NCI-H1105 treated with DMSO at 0.1 percent for 48 hours (cell line): ENCODE data around the gene KDM8.
"Not testable (repeated sequence)": the region's sequence is repeated elsewhere in the genome, so short reads cannot be mapped to it uniquely, and the experiment has no call there.

Experiments used
- DNase-seq: peaks from one replicate; lab custom pipeline; 2025; lab: John Stamatoyannopoulos, UW

Gene KDM8

DNA sequence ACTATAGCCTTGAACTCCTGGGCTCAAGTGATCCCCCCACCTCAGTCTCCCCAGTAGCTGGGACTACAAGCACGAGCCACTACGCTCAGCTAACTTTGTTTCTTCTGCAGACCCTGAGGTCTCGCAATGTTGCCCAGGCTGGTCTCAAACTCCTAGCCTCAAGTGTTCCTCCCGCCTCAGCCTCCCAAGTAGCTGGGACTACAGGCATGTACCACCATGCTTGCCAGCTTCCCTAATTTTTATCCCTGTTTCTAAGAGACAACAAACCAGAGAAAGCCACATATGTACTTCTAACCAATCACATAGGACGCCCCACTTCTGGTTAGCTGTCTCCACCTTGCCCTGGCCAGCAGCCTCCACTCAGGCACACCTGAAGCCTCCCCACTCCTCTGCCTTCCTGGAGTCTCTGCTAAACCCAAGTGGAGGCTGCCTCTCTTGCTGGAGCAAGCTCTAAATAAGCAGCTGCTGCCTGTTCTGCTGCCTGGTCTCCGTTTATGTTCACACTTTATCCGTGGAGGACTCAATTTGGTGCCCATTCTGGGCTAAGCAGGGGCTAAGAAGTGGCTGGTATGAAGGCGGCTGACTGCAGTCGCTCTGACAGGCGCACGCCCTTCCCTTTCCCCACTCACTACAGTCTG, 40.5 kb downstream of the KDM8 start:
- DNase-seq: no peak

- no peak for DNase-seq
These were observed 41.0 kb downstream of the KDM8 start for GRCh38 chr16:27244363-27244755.

DNA sequence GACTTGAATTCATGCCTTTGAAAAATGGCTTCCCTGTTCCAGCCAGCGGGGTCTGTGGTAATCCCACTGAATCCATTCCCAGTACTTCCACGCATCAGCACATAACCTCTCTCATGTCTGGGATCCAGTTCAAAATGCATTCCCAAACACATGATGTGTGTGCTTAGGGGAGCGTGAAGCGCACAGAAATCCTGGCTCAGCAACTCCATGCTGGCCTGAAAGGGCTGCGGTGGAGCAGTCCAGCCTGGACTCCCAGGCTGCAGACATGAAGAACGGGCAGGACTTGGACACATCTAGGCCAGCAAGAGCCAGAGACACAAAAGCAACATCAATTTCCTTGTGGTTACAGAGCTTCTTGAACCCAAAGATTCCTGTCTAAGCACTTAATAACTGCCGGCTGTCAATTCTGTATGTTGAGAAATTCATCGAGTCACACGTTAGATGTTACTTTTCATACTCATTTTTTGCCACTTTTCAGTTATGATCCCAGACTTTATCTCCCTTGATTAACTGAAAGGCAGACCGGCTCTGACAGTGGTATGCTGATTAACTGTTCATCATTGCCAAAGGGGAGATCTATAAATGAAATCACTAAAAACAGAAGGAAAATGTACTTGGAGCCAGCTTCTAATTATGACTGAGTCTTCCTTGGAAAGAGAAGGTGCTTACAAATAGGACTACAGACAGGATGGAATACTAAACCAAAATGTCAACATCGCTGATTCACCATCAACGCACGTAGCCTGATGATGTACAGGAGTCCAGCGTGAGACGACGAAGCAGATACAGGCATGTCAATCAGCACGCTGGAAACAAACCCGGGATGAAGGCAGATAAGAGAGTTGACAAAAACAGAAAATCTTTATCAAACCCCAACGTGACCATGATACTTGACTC, 42.2 kb downstream of the KDM8 start:
- no peak for DNase-seq

GRCh38 chr16:27246439-27246838, 43.1 kb downstream of the KDM8 start:
- DNase-seq: no peak

DNA sequence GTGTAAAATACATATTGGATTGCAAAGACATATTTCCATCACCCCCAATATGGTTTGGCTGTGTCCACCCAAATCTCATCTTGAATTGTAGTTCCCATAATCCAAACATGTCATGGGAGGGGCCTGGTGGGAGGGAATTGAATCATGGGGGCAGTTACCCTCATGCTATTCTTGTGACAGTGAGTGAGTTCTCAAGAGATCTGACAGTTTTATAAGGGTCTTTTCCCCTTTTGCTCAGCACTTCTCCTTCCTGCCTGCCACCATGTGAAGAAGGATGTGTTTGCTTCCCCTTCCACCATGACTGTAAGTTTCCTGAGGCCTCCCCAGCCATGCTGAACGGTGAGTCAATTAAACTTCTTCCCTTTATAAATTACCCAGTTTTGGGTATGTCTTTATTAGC, 43.8 kb downstream of the KDM8 start:
- not testable (repeated sequence) for DNase-seq

GRCh38 chr16:27248036-27248435, 44.7 kb downstream of the KDM8 start:
- DNase-seq: no peak

DNA sequence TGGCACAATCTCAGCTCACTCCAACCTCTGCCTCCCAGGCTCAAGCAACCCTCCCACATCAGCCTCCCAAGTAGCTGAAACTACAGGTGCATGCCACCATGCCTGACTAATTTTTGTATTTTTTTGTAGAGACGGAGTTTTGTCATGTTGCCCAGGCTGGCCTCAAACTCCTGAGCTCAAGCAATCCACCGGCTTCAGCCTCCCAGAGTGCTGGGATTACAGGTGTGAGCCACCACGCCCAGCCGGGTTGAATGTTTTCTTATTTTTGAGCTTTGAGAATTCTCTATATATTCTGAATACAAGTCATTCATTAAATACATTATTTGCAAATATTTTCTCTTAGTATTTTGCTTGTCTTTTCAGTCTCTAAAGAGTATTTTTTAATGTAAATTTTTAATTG, 45.6 kb downstream of the KDM8 start:
- DNase-seq: not testable (repeated sequence)

GRCh38 chr16:27251541-27252205, 48.3 kb downstream of the KDM8 start:
- DNase-seq: no peak

DNA sequence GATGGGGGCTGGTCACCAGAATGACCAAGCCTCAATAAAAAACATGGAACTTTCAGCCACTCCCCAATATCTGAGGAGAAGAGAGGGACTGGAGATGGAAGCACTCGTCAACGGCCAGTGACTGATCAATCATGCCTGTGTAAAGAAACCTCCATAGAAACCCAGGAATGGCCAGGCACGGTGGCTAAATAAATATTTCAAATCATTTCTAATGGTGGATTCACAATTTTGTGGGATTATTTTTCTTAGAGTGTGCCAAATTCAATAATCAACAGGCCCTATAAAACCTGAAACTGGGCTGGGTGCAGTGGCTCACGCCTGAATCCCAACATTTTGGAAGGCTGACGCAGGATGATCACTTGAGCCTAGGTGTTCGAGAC, 48.9 kb downstream of the KDM8 start:
- no peak for DNase-seq

- DNase-seq: no peak
These were observed 50.2 kb downstream of the KDM8 start for GRCh38 chr16:27253526-27253930.

DNA sequence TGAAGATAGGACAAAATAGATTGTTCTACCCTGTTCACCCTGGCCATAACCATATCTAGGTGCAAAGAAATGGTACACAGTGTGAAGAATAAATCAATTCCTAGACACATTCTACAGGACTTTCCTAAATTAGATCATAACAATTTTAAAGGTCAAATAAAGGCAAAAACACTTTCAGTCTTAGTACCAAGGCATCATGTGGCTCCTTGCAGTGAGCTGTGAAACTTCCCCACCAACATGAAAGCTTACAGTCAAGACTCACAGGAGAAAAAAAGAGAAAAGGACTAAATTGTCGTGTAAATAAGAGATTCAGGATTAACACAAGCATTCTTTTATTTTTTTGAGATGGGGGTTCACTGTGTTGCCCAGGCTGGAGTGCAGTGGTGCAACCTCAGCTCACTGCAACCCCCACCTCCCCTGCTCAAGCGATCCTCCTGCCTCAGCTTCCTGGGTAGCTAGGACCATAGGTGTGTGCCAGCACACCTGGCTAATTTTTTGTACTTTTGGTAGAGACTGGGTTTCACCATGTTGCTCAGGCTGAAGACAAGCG, 51.0 kb downstream of the KDM8 start:
- no peak for DNase-seq

GRCh38 chr16:27256861-27257260, 53.5 kb downstream of the KDM8 start:
- no peak for DNase-seq

DNA sequence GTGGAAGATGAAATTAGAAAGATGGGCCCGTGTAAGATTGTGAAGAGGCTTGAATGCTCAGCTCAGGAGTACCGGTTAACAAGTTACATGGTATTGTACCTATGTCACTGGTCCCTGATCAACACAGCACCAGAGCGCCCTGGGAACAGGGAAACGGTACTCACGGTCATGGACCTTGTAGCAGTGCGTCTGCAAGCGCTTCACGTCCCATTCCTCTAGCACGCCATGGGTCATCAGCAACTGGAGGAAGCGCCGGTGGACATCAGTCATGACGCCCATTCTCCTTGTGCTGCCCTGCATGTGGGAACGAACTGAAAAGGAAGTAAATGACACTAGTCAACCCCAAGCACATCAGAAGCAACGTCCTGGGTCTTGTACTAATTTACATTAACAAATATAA, 53.9 kb downstream of the KDM8 start:
- no peak for DNase-seq

- DNase-seq: no peak
These were observed 55.0 kb downstream of the KDM8 start for GRCh38 chr16:27258241-27258734.

- no peak for DNase-seq
These were observed 56.4 kb downstream of the KDM8 start for GRCh38 chr16:27259710-27260109.

DNA sequence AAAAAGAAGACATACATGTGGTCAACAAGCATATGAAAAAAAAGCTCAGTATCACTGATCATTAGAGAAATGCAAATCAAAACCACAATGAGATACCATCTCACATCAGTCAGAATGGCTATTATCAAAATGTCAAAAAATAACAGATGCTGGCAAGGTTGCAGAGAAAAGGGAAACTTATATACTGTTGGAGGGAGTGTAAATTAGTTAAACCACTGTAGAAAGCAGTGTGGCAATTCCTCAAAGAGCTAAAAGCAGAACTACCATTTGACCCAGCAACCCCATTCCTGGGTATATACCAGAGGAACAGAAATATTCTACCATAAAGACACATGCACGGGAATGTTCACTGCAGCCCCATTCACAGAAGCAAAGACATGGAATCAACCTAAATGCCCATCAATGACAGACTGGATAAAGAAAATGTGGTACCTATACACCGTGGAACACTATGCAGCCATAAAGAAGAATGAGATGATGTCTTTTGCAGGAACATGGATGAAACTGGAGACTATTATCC, 59.6 kb downstream of the KDM8 start:
- not testable (repeated sequence) for DNase-seq

- DNase-seq: no peak
These were observed 60.8 kb downstream of the KDM8 start for GRCh38 chr16:27264151-27264550.

GRCh38 chr16:27265982-27266381, 62.7 kb downstream of the KDM8 start:
- DNase-seq: no peak

GRCh38 chr16:27267037-27267677, 63.8 kb downstream of the KDM8 start:
- DNase-seq: no peak

DNA sequence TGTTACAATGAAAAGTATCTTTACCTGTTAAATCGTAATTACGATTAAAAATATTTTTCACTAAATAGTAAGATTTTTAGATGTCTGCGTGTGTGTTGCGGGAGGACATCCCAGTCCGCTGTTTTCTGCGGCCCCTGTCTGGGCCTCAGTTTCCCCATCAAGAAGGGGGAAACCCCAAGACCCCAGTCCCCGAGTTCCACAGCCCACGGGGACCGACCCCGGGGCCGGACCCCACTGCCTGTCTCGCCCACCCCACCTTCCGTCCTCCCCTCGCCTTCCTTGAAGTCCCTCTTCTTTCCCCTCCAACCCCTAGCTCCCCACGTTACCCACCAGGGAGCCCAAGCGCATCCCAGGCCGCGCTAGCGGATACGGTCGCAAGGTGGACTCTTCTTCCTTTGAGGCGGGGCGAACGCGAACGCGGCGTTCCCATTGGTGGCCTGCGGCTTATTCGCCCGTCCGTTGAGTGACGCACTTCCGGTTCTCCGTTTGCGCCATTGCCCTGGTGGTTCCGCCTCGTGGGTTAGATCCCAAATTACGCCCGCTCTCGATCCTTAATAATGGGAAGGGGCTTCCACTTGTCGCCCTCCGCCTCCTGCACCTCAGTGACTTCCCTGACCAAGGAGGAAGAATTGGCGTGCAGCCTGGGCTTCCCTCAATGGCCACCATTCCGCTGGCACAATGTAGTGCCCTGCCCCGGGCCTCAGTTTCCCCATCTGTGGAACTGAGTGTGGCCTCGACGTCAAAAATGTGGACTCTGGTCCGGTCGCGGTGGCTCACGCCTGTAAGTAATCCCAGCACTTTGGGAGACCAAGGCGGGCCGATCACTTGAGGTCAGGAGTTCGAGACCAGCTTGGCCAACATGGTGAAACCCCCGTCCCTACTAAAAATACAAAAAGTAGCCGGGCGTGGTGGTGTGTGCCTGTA, 65.3 kb downstream of the KDM8 start, which contains the start of gene NSMCE1:
Gene NSMCE1, minus strand, starts transcription at position 397 of the 924 bp plus-strand sequence. CDS start 11,202 bp downstream, outside the sequence.
- peak; percentile 87 for DNase-seq
